ENCODE data around the gene C16orf74. TPM values are rescaled to one million over a fixed set of nuclear protein-coding genes. Genes with fewer than 3 reads are reported as not detected.

Gene C16orf74
- total RNA-seq, 2 experiments from 2014 or later = 2.1 to 2.9 TPM

- Mint-ChIP-seq H3K27me3 (no peaks in the 10 kb centered on the region), H3K4me1 (ENCODE audit: low read depth) (peaks cover 10% of the 10 kb centered on the region), H3K36me3 (ENCODE audit: low read depth) (peaks cover 8% of the 10 kb centered on the region), H3K9me3 (peaks cover 4% of the 10 kb centered on the region), H3K4me3 (no peak overlapping the region), H3K27ac (no peak overlapping the region)
- Histone ChIP-seq H3K36me3 (ENCODE audit: insufficient read depth, low read length) (peaks cover 2% of the 10 kb centered on the region), H3K9me3 (ENCODE audit: control insufficient read depth in 1 of 2, insufficient read depth in 1 of 2, low read length in 2 of 2) (peaks cover 7 to 11% of the 10 kb centered on the region in 2 experiments), H3K27me3 (ENCODE audit: control insufficient read depth in 1 of 2, insufficient read depth in 2 of 2, low read length in 2 of 2) (peaks cover 0 to 3% of the 10 kb centered on the region in 2 experiments), H3K4me3 (ENCODE audit: low read length) (no peak overlapping the region), H3K27ac (ENCODE audit: low read depth in 1 of 2, low read length in 2 of 2) (no peak overlapping the region), H3K4me1 (ENCODE audit: insufficient read depth, low read length) (peaks cover 20% of the 10 kb centered on the region)
- POLR2A ChIA-PET = no interaction called here
- CTCF ChIA-PET = no interaction called here
- TF ChIP-seq CTCF (IDR thresholded peaks at IDR 0.05) = no peak
- intact Hi-C loops (cut with DNase I, micrococcal nuclease) = no loop called here
- no peak for DNase-seq
- ATAC-seq (ENCODE audit: poor library complexity) = no peak
These were observed 38.1 kb downstream of the C16orf74 start for GRCh38 chr16:85712801-85713200.

- Histone ChIP-seq H3K27ac (ENCODE audit: low read depth in 1 of 2, low read length in 2 of 2) (no peak overlapping the region), H3K36me3 (ENCODE audit: insufficient read depth, low read length) (peaks cover 2% of the 10 kb centered on the region), H3K27me3 (ENCODE audit: control insufficient read depth in 1 of 2, insufficient read depth in 2 of 2, low read length in 2 of 2) (peaks cover 0 to 2% of the 10 kb centered on the region in 2 experiments), H3K4me3 (ENCODE audit: low read length) (no peak overlapping the region), H3K9me3 (ENCODE audit: control insufficient read depth in 1 of 2, insufficient read depth in 1 of 2, low read length in 2 of 2) (peaks cover 7 to 11% of the 10 kb centered on the region in 2 experiments), H3K4me1 (ENCODE audit: insufficient read depth, low read length) (peaks cover 13% of the 10 kb centered on the region)
- intact Hi-C loops (cut with DNase I, micrococcal nuclease) = no loop called here
- no peak for ATAC-seq (ENCODE audit: poor library complexity)
- H3K4me3 Mint-ChIP-seq = no peak overlapping the region
- ChIA-PET CTCF (no interaction called here), POLR2A (no interaction called here)
- H3K4me1 Mint-ChIP-seq (ENCODE audit: low read depth) = peaks cover 8% of the 10 kb centered on the region
- peaks cover 4% of the 10 kb centered on the region for H3K9me3 Mint-ChIP-seq
- H3K27me3 Mint-ChIP-seq = no peaks in the 10 kb centered on the region
- no peak for DNase-seq
- H3K36me3 Mint-ChIP-seq (ENCODE audit: low read depth) = peaks cover 8% of the 10 kb centered on the region
- H3K27ac Mint-ChIP-seq = no peak overlapping the region
- TF ChIP-seq CTCF (IDR thresholded peaks at IDR 0.05) = no peak
These were observed 38.8 kb downstream of the C16orf74 start for GRCh38 chr16:85711982-85712587.

- Histone ChIP-seq H3K27me3 (ENCODE audit: control insufficient read depth in 1 of 2, insufficient read depth in 2 of 2, low read length in 2 of 2) (no peaks in the 10 kb centered on the region), H3K27ac (ENCODE audit: low read depth in 1 of 2, low read length in 2 of 2) (no peak overlapping the region), H3K4me3 (ENCODE audit: low read length) (no peak overlapping the region), H3K9me3 (ENCODE audit: control insufficient read depth in 1 of 2, insufficient read depth in 1 of 2, low read length in 2 of 2) (peaks cover 7 to 11% of the 10 kb centered on the region in 2 experiments), H3K36me3 (ENCODE audit: insufficient read depth, low read length) (peaks cover 2% of the 10 kb centered on the region), H3K4me1 (ENCODE audit: insufficient read depth, low read length) (peaks cover 5% of the 10 kb centered on the region)
- Mint-ChIP-seq H3K27ac (no peak overlapping the region), H3K27me3 (no peaks in the 10 kb centered on the region), H3K4me3 (no peak overlapping the region), H3K9me3 (peaks cover 4% of the 10 kb centered on the region), H3K4me1 (ENCODE audit: low read depth) (peaks cover 7% of the 10 kb centered on the region), H3K36me3 (ENCODE audit: low read depth) (peaks cover 8% of the 10 kb centered on the region)
- DNase-seq (no peak), ATAC-seq (ENCODE audit: poor library complexity) (no peak)
- intact Hi-C loops (cut with DNase I, micrococcal nuclease) = no loop called here
- CTCF ChIA-PET = no interaction called here
- no peak for TF ChIP-seq CTCF (IDR thresholded peaks at IDR 0.05)
- POLR2A ChIA-PET = no interaction called here
These were observed 40.2 kb downstream of the C16orf74 start for GRCh38 chr16:85710732-85711131.
